A204.1 (cell line): Measurements from ENCODE around the gene DDX17.

Experiments used
- FAIRE-seq: peaks from 2 replicates; lab custom pipeline; 2012; peaks lifted over from hg19 to GRCh38; lab: Jason Lieb, UNC

The DDX17 gene

DNA sequence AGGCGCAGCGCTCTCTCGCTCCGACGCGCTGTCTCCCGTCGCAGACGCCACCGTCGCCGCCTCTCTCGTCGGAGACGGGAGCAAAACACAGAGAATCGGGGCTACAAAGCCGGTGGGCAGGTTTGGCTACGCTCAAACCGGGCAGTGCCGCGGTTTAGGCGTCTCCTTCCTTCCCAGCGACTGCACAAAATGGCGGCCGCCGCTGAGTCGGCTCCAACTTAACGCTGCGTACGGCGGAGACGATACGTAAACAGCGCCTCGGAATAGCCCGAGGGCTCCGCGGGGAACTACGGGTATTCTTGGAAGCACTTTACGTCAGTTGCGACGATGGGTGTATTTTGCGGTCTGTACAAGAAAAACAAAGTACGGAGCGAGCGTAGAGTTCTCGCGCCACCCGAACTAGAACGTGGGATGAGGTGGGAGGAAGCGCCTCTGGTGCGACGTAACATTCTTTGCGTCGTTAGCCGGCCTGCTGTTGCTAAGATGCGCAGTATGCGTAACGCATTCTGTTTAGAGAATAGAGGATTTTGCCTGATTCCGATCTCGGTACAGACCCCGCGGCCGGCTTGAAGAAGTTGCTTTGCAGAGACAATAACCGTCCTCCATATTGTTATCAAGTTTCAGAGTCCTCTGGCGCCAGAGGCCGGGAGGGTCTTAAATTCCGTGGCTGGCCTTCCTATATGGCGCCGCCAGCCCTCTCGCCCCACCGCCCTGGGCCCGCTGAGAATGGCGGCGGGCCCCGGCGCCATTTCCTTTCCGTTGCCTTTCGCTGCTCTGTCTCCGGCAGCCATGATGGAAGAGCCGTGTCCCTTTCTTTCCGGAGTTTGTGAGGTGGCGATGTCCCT lies at the start of gene DDX17:
Gene DDX17, minus strand, starts transcription at position 194 of the 845 bp plus-strand sequence.
- FAIRE-seq: peak; percentile 98

DNA sequence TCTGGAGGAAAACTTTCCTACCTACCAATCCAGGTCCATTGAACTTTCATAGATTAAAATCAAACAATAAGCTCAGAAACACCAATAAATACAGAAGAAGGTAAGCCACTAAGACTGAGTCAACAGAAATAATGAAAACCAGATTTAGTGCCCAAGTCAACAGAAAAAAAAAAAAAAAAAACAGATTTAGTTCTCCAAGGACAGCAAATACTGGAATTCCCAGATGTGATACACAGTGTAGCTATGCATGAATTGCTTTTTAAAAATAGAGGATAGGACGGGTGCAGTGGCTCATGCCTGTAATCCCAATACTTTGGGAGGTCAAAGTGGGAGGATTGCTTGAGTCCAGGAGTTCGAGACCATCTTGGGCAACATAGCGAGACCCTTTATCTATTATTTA lies 48.2 kb upstream of the DDX17 start:
- no peak for FAIRE-seq

DNA sequence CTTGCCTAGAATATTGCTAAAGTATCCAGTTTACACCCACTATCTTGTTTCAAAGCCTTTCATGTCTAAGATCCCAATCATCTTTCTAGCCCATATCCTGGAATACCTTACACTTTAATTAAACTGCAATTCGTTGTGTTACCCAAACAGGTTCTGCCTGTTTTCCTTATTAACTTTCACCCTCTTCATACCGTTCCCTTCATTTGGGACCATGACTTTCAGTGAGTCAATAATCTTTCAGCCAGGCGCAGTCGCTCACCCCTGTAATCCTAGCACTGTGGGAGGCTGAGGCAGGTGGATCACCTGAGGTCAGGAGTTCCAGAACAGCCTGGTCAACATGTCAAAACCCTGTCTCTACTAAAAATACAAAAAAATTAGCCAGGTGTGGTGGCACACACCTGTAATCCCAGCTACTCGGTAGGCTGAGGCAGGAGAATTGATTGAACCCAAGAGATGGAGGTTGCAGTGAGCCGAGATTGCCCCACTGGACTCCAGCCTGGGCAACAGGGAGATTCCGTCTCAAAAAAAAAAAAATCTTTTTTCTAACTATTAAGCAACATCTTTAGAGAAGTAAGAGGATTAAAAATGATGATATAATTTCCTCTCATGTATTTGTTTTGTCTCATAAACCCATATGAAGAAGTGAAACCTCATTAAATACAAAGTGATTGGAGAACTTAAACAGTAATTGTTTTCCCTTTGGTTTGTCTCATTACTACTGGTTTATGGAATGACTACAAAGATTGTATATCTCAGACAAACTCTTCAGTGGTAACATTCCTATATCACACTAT lies 43.2 kb upstream of the DDX17 start:
- FAIRE-seq: no peak

GRCh38 chr22:38540701-38541100 lies 34.6 kb upstream of the DDX17 start:
- FAIRE-seq: no peak

DNA sequence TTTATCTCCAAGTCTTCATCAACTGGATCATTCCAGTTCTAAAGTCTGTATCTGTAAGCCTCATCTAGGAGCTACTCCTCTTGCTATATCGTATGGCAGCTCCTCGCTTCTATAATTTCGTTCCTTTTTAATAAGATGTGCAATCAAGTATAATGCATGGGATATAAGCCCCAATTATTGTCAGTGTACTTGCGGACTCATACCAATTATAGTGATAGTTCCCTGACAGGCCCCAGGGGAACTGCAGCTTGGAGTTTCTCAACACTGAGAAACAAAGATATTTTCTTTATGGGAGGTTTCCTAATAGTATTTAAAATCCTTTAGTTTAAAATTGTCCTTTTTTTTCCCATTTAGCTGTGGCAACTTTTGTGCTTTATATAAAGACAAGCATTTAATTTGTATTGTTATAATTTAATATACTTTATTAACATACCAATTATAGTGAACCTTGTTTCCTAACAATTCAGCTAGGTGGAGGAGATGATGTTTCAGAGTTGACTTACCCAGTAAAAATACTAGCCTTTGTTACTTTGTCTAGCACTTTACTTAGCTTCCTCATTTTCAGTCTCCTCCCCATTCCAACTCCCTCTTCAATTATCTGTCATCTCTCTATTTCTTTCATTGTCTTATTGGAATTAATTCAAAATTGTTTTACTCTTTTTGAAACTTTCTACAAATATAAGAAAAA lies 25.3 kb upstream of the DDX17 start:
- FAIRE-seq: no peak

DNA sequence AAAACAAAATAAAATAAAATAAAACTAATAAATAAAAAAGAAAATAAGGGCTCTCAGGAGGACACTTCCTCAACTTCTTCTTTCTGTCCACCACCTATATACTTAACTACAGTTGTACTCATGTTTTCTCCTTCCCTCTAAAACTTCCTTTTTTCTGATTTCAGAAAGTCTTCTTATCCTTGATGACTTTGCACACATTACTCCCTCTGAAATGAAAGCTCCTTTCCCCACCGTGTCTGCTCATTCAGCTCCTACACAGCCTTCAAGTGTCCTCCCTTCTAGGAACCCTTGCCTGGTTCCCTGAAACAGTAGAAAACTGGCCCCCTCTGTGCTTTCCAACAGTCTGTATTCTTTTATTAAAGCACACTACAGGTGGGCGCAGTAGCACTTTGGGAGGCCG lies 18.3 kb upstream of the DDX17 start:
- FAIRE-seq: no peak

DNA sequence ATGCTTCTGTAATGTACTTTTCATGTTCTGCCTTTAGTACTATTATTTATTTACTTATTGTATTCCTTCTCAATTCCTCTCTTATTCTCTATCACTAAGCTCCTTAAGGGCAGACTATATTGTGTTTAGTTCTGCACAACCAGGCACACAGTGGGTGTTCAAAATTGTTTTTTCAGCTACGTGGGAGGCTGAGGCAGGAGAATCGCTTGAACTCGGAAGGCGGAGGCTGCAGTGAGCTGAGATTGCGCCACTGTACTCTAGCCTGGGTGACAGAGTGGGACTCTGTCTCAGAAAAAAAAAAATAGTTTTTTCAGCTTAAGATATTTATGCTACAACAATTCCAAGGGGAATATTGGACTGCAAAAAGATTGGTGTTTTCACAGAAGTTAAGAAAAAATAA lies 17.4 kb upstream of the DDX17 start:
- FAIRE-seq: no peak

DNA sequence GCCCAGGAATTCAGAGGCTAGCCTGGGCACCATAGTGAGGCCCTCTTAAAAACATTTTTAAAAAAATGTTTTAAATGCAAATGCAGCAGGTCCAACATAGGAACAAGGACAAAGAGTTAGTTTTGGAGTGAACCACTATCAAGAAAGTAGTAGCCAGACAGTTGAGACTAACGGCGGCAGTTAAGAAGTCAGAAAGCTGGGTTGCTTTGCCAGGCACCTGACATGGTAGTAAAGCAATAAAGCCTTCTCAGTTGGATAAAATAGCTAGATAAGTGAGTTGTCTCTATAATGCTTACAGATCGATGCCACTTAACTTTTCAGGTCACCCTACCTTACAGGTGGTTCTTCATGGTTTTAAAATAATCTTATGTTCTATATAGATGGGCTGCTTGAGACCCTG lies 16.9 kb upstream of the DDX17 start:
- FAIRE-seq: no peak

- FAIRE-seq: no peak
Observed at GRCh38 chr22:38519453-38520250, 13.5 kb upstream of the DDX17 start.

DNA sequence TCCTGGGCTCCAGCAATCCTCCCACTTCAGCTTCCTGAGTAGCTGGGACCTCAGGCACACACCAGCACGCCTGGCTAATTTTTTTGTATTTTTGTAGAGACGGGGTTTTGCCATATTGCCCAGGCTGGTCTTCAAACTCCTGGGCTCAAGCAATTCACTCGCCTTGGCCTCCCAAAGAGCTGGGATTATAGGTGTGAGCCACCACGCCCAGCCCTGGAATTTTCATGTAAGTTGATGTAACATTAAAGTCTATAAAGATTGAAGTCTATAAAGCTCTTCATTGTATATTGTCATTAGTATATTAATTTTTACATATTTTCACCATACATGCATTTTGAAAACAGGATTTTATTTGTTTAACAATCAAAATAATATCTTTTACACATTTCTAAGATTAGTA lies 12.5 kb upstream of the DDX17 start:
- FAIRE-seq: no peak

DNA sequence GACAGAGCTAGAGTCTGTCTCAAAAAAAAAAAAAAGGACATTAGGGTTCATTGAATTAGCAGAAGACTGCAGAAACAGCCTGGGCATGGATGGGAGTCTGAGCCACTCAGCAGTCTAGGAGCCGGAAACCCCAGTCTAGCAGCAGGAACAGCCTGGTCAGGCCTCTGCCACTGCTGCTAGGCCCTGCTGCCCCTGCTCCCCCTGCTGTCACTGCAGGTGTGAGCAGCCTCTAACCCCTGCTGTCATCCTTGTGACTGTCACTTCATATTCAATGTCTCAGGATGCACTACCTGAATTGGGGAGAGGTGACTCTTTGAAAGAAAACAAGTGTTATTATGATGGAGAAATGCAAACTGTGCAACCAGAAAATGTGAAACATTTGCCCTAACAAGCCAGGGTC lies 7.0 kb upstream of the DDX17 start:
- FAIRE-seq: no peak

DNA sequence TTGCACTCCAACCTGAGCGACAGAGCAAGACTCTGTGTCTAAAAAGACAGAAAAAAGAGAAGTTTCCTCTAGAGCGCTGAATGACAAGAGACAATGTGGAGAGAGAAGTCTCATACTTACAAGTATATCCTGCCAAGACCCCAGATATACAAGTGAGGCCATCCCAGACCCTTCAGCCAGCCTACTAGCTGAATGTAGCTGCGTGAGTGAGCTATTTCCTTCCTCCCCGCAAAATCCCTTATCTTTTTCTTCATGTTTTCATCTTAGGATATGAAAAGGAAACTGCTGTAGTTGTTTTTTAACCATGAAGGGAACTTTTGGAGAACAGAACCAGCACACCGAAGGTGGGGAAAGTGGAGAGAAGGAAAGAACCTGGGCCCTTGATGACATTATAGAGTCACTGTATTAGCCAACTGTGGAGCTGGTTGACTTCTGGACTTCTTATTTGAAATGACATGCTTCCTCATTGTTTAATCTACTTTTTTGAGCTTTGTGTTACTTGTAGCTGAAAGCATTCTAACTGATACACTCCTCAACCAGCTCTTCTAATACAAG lies 4.4 kb upstream of the DDX17 start:
- FAIRE-seq: no peak

- FAIRE-seq: no peak
Observed at GRCh38 chr22:38505541-38506117, 482 bp downstream of the DDX17 start.

GRCh38 chr22:38504731-38505540 lies 1.2 kb downstream of the DDX17 start:
- FAIRE-seq: no peak

DNA sequence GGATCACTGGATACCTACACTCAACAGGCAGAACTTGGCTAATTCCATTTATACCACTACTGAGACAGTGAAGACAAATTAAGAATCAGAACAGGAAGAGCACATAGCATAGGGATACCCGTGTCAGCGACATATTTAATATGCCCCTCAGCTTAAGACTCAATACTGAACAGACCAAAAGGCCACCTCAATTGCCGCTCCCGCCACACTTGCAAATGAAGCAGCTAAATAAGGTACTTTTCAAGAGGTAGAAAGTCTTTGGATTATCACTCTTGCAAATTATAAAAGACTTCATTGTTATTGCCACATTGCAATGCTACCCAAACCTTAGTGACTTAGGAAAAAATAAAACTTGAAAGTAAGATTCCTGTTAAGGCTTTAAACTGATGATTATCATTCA lies 3.1 kb downstream of the DDX17 start:
- no peak for FAIRE-seq

GRCh38 chr22:38501797-38502672 lies 4.1 kb downstream of the DDX17 start:
- no peak for FAIRE-seq

DNA sequence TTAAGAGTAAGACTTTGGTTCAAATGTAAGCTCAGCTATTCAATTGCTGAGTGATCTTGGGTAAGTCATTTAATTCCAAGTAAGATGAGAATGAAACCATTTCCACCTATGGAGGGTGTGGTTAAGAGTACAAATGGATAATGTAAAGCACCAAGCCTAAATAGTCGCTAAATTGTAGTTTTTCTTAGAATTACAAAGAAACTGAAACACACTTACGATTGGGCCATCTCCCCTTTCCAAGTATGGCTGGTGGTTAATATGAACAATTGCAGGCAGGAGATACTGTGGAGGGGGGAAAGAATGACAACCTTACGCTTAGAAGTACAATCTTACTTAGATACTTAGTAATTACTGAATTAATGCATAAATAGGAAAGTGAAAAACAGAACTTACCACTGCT lies 8.2 kb downstream of the DDX17 start:
- FAIRE-seq: no peak

GRCh38 chr22:38494939-38495338 lies 11.2 kb downstream of the DDX17 start:
- no peak for FAIRE-seq

DNA sequence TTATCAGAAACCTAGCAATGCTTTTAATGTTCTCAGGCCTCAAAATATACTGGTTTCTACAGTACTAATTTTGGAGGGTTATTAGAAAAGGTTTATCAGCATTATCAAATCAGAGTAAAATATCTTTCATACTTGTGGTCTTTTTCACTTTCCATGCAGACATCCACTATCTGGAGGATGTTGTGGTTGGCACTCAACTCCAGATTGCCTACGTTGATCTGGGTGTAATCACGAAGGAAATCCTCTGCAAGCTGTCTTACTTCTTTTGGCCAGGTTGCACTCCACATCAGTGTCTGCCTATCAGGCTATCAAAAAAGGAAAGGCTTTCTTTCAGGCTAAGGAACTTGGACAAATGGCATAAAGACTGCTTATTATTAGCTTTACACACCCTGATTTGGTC lies 11.6 kb downstream of the DDX17 start:
- no peak for FAIRE-seq
